ENCODE data around the gene ANXA2R.
"Not testable (repeated sequence)": the region's sequence is repeated elsewhere in the genome, so short reads cannot be mapped to it uniquely, and the experiment has no call there.

Gene ANXA2R

GRCh38 chr5:43069401-43069720 lies 29.2 kb upstream of the ANXA2R start:
- H3K27me3 ChIP-seq (ENCODE audit: insufficient read depth, low read length); H3K9me3 ChIP-seq (ENCODE audit: insufficient read depth, low read depth, low read length); H3K4me1 ChIP-seq (ENCODE audit: insufficient read depth, low read length); H3K9ac ChIP-seq (ENCODE audit: low read depth, low read length); H3K4me3 ChIP-seq (ENCODE audit: low read length); H3K27ac ChIP-seq (ENCODE audit: low read length): not testable (repeated sequence)
- peaks cover 12% of the 10 kb centered on the region for H3K36me3 ChIP-seq (ENCODE audit: insufficient read depth, low read depth, low read length)

- H3K9me3 ChIP-seq (ENCODE audit: insufficient read depth, low read depth, low read length), result no peaks in the 10 kb centered on the region
- H3K27me3 ChIP-seq (ENCODE audit: insufficient read depth, low read length), result peaks cover 5% of the 10 kb centered on the region; the same call in 1 of the 2 replicates
- peaks cover 8% of the 10 kb centered on the region for H3K4me1 ChIP-seq (ENCODE audit: insufficient read depth, low read length)
- H3K36me3 ChIP-seq (ENCODE audit: insufficient read depth, low read depth, low read length), result peaks cover 12% of the 10 kb centered on the region
- no peak overlapping the region for H3K27ac ChIP-seq (ENCODE audit: low read length)
- H3K9ac ChIP-seq (ENCODE audit: low read depth, low read length), result peak overlapping the region; percentile 94; the same call in 1 of the 2 replicates
- H3K4me3 ChIP-seq (ENCODE audit: low read length), result peak overlapping the region; percentile 92
Observed at GRCh38 chr5:43068037-43068436, 27.9 kb upstream of the ANXA2R start.

DNA sequence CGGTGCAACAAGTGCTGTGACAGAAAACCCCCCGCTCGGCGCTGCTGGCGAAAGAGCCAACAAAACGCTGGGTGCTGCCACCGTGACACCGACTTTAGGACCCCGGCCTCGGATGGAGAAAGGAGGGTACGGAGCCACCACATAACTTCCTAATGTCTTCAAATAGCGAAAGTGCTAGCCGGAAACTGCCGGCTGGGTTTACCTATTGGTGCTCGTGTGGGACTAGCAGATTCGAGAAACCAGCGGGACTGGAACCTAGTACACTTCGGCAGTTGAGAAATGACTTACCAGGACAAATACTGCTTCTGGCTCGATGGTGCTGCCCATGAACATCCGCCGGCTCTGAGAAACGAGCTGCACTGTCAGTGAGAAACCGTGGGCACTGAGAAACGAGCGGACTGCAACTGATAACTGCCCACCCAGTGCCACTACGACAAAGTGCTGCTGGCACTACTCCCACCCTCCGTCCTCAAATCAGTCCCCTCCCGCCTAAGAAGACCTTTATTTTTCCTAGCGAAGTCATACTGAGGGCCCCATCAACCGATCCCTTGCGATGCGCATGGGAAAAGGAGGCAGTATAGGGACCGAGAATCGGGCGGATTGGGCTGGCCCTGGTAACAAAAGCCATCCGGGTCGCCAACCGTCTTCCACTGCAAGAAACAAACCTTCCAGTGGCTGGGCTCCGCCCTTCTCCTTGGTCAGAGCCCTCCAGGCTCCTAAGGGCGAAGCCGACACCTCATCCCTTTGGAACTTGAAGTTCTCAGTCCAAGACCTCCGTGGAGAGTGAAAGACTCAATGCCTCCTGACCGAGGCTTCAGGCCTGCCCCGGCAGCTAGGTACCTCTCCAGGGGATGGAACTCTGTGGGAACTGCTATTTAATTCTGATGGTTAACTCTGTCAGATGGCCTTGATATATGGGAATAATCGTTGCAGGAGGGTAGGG lies 27.0 kb upstream of the ANXA2R start:
- H3K9me3 ChIP-seq (ENCODE audit: insufficient read depth, low read depth, low read length), result no peaks in the 10 kb centered on the region
- peak overlapping the region; percentile 92 for H3K4me3 ChIP-seq (ENCODE audit: low read length)
- peaks cover 5% of the 10 kb centered on the region; the same call in 1 of the 2 replicates for H3K27me3 ChIP-seq (ENCODE audit: insufficient read depth, low read length)
- peaks cover 12% of the 10 kb centered on the region for H3K36me3 ChIP-seq (ENCODE audit: insufficient read depth, low read depth, low read length)
- peak overlapping the region; percentile 94 for H3K9ac ChIP-seq (ENCODE audit: low read depth, low read length)
- peaks cover 8% of the 10 kb centered on the region for H3K4me1 ChIP-seq (ENCODE audit: insufficient read depth, low read length)
- H3K27ac ChIP-seq (ENCODE audit: low read length), result peak overlapping the region; percentile 81

DNA sequence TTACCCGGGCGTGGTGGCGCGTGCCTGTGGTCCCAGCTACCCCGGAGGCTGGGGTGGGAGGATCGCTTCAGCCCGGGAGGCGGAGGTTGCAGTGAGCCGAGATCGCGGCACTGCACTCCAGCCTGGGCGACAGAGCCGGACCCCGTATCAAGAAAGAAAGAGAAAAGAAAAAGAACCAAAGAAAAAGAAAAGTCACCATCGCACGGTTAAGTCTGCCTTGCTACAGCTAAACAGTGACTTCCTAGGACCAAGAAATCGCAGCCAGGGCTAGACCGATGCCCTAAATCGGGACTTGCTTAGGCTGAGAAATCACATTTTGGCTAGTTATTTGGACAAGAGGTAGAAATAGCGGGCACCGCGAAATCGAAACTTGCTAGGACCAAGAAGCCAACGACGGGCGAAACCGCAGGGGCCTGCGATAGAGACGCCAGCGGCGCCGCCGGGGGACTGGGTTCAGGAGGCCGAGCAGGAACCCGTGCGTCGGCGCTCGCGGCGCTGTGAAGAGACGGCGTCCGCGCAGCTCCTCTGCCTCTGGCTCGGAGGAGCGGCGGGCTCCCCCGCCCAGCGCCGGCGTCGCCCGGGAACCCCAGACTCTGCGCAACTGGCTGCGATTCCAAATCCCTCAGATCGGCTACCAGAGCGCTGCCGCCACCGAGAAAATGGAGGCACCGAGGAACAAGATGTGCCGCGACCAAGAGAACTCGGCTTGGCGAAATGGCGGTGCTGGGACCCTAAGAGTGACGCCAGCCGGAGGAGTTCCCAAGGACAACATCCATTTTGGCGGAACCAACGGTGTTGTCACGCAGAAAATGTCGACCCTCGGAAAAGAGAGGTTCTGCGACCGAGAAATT lies 26.1 kb upstream of the ANXA2R start:
- Histone ChIP-seq H3K27me3 (ENCODE audit: insufficient read depth, low read length) (peaks cover 5% of the 10 kb centered on the region; the same call in 1 of the 2 replicates), H3K4me3 (ENCODE audit: low read length) (peak overlapping the region; percentile 92), H3K9me3 (ENCODE audit: insufficient read depth, low read depth, low read length) (no peaks in the 10 kb centered on the region), H3K4me1 (ENCODE audit: insufficient read depth, low read length) (peaks cover 8% of the 10 kb centered on the region), H3K36me3 (ENCODE audit: insufficient read depth, low read depth, low read length) (peaks cover 9% of the 10 kb centered on the region), H3K9ac (ENCODE audit: low read depth, low read length) (peak overlapping the region; percentile 94), H3K27ac (ENCODE audit: low read length) (peak overlapping the region; percentile 81)

DNA sequence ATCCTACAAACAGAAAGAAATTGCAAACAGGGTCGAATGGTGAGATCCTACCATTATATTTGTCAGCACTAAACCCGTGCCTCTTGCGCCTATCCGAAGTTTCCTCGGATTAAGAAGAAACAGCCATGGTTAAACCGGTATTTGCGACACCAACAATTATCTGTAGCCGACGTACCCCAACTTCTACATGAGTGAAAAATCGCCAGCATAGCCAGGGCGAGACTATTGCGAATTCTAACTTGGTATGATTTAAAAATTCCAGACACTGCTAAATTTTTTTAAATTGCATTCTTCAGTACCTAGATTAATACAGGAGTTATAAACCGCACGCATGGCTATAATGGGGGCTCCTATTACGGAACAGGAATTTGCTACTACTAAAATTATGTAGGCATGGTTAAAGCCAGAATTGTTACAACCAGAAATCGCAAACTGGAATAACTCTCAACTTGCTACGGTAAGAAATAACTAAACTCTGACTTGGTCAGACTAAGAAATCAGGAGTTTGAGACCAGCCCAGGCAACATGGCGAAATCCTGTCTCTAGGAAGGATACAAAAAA lies 25.3 kb upstream of the ANXA2R start:
- peak overlapping the region; percentile 94 for H3K9ac ChIP-seq (ENCODE audit: low read depth, low read length)
- peaks cover 2% of the 10 kb centered on the region for H3K36me3 ChIP-seq (ENCODE audit: insufficient read depth, low read depth, low read length)
- peaks cover 8% of the 10 kb centered on the region for H3K4me1 ChIP-seq (ENCODE audit: insufficient read depth, low read length)
- H3K9me3 ChIP-seq (ENCODE audit: insufficient read depth, low read depth, low read length), result no peaks in the 10 kb centered on the region
- peak overlapping the region; percentile 92 for H3K4me3 ChIP-seq (ENCODE audit: low read length)
- peak overlapping the region; percentile 81 for H3K27ac ChIP-seq (ENCODE audit: low read length)
- peaks cover 5% of the 10 kb centered on the region; the same call in 1 of the 2 replicates for H3K27me3 ChIP-seq (ENCODE audit: insufficient read depth, low read length)

DNA sequence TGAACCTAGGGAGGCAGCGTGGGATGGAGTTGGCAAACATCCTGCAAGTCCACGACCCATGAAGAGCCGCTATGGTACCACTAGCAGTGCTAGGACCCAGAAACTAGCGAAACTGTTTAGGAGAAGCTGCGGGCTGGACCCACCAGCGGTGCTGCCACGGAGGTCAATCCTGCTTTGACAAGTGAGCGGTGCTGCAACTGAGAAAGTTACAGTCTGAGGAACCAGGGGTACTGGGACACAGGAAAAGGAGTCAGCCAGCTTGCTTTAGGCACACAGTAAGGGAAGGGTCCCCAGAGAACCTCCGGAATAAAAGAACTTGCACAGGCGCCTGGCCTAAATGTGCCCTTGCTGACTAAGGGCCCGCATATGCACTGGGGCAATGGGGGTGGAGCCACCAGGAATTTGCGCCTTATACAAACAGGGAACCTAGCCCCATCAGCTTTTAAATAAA lies 23.6 kb upstream of the ANXA2R start:
- H3K27me3 ChIP-seq (ENCODE audit: insufficient read depth, low read length), result peaks cover 5% of the 10 kb centered on the region; the same call in 1 of the 2 replicates
- peaks cover 8% of the 10 kb centered on the region for H3K4me1 ChIP-seq (ENCODE audit: insufficient read depth, low read length)
- H3K27ac ChIP-seq (ENCODE audit: low read length), result no peak overlapping the region
- H3K4me3 ChIP-seq (ENCODE audit: low read length), result no peak overlapping the region; the same call in 1 of the 2 replicates
- H3K9me3 ChIP-seq (ENCODE audit: insufficient read depth, low read depth, low read length), result no peaks in the 10 kb centered on the region
- H3K9ac ChIP-seq (ENCODE audit: low read depth, low read length), result peak overlapping the region; percentile 80; the same call in 1 of the 2 replicates
- H3K36me3 ChIP-seq (ENCODE audit: insufficient read depth, low read depth, low read length), result no peaks in the 10 kb centered on the region

DNA sequence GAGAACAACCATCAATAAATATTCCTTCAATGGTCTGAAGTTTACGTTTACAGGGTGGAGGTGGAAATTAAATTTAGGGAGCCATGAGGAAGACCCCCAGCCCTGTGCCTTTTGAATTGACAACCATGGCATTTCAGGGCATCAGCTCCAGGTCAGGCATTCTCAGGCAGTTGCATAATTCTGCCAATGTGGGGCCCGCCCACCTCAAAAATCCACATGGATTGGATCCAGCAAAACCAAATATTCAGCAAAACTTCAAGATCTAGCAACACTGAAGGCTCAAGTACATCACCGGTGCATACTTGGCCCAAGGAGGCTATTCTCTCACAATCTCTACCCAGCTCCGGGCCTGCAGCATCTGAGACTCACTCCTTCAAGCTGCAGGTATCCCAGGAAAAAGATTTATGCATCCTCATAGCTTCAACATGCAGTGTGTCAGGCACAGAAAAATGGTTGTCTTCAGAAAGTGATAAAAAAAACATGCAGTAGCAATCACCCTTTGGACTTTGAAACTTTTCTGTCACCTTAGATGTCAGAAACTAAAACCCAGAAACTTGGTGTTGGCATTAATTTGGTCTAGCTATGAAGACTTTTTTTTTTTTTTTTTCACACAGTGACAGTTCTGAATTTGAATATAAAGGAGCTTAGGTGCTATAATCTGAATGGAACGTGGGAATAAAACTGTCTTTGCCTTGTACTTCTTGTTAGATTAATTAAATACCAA lies 21.4 kb upstream of the ANXA2R start:
- peaks cover 5% of the 10 kb centered on the region; the same call in 1 of the 2 replicates for H3K27me3 ChIP-seq (ENCODE audit: insufficient read depth, low read length)
- H3K9ac ChIP-seq (ENCODE audit: low read depth, low read length), result no peak overlapping the region
- H3K9me3 ChIP-seq (ENCODE audit: insufficient read depth, low read depth, low read length), result no peaks in the 10 kb centered on the region
- no peak overlapping the region for H3K27ac ChIP-seq (ENCODE audit: low read length)
- H3K4me3 ChIP-seq (ENCODE audit: low read length), result no peak overlapping the region
- H3K4me1 ChIP-seq (ENCODE audit: insufficient read depth, low read length), result peaks cover 2% of the 10 kb centered on the region; the same call in 1 of the 2 replicates
- H3K36me3 ChIP-seq (ENCODE audit: insufficient read depth, low read depth, low read length), result no peaks in the 10 kb centered on the region

GRCh38 chr5:43060020-43060419 lies 19.9 kb upstream of the ANXA2R start:
- not testable (repeated sequence) for H3K4me1 ChIP-seq (ENCODE audit: insufficient read depth, low read length); H3K27ac ChIP-seq (ENCODE audit: low read length); H3K9ac ChIP-seq (ENCODE audit: low read depth, low read length); H3K27me3 ChIP-seq (ENCODE audit: insufficient read depth, low read length); H3K4me3 ChIP-seq (ENCODE audit: low read length); H3K36me3 ChIP-seq (ENCODE audit: insufficient read depth, low read depth, low read length); H3K9me3 ChIP-seq (ENCODE audit: insufficient read depth, low read depth, low read length)

DNA sequence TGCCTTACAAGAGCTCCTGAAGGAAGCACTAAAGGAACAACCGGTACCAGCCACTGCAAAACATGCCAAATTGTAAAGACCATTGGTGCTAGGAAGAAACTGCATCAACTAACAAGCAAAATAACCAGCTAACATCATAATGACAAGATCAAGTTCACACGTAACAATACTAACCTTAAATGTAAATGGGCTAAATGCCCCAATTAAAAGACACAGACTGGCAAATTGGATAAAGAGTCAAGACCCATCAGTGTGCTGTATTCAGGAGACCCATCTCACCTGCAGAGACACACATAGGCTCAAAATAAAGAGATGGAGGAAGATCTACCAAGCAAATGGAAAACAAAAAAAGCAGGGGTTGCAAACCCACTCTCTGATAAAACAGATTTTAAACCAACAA lies 15.0 kb upstream of the ANXA2R start:
- not testable (repeated sequence) for H3K9ac ChIP-seq (ENCODE audit: low read depth, low read length); H3K4me1 ChIP-seq (ENCODE audit: insufficient read depth, low read length); H3K36me3 ChIP-seq (ENCODE audit: insufficient read depth, low read depth, low read length); H3K27ac ChIP-seq (ENCODE audit: low read length); H3K4me3 ChIP-seq (ENCODE audit: low read length); H3K27me3 ChIP-seq (ENCODE audit: insufficient read depth, low read length); H3K9me3 ChIP-seq (ENCODE audit: insufficient read depth, low read depth, low read length)

GRCh38 chr5:43051684-43052083 lies 11.6 kb upstream of the ANXA2R start:
- peaks cover 4% of the 10 kb centered on the region; the same call in 1 of the 2 replicates for H3K27me3 ChIP-seq (ENCODE audit: insufficient read depth, low read length)
- H3K9me3 ChIP-seq (ENCODE audit: insufficient read depth, low read depth, low read length), result no peaks in the 10 kb centered on the region
- H3K36me3 ChIP-seq (ENCODE audit: insufficient read depth, low read depth, low read length), result no peaks in the 10 kb centered on the region
- no peaks in the 10 kb centered on the region for H3K4me1 ChIP-seq (ENCODE audit: insufficient read depth, low read length)
- H3K4me3 ChIP-seq (ENCODE audit: low read length), result no peak overlapping the region
- H3K27ac ChIP-seq (ENCODE audit: low read length), result no peak overlapping the region
- H3K9ac ChIP-seq (ENCODE audit: low read depth, low read length), result no peak overlapping the region

DNA sequence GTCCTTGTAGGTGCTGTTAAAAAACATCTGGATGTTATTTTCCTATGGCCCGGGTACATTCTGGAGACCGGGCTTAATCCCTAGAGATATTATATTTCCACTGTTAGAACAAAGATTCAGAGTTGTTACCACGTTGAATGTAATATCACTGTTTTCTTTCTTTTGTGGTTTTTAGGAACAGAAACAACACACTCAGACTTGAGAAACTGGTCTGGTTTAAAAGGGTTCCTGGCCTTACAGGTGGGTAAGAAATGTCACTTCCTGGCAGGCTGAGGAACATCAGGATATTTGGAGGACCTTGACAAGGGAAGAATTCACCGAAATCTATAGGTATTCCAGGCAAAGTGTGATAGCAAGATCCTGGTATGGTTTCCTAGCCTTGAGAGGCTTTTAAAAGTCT lies 10.3 kb upstream of the ANXA2R start:
- Histone ChIP-seq H3K4me1 (ENCODE audit: insufficient read depth, low read length) (no peaks in the 10 kb centered on the region), H3K9me3 (ENCODE audit: insufficient read depth, low read depth, low read length) (no peaks in the 10 kb centered on the region), H3K9ac (ENCODE audit: low read depth, low read length) (no peak overlapping the region), H3K27ac (ENCODE audit: low read length) (no peak overlapping the region), H3K36me3 (ENCODE audit: insufficient read depth, low read depth, low read length) (no peaks in the 10 kb centered on the region), H3K4me3 (ENCODE audit: low read length) (no peak overlapping the region), H3K27me3 (ENCODE audit: insufficient read depth, low read length) (peaks cover 17% of the 10 kb centered on the region)
